Right lobe of liver (tissue), 6 donors: ENCODE measurements around the gene IFITM10. TPM values are rescaled to one million over a fixed set of nuclear protein-coding genes. Genes with fewer than 3 reads are reported as not detected.
"Not testable (repeated sequence)": the region's sequence is repeated elsewhere in the genome, so short reads cannot be mapped to it uniquely, and the experiment has no call there.

Source experiments
- ATAC-seq, 4 donors: fragments of 200-7000 bp; cut with Tn5 transposase; one replicate each; pipeline ENCODE4 v1.9.1; 2020; ENCODE audit warnings: mild to moderate bottlenecking in 4 of 4, moderate library complexity in 4 of 4
- DNase-seq, 3 donors: peaks; one replicate each; pipeline ENCODE4 v3.0.0-alpha.2; 2020
- H3K27ac ChIP-seq, 3 donors: fragments of 200-600 bp; one replicate each; pipeline ENCODE4 v1.8.0; 2022
- H3K27me3 ChIP-seq, 2 donors: fragments of 200-600 bp; one replicate each; pipeline ENCODE4 v1.8.0; 2022
- H3K36me3 ChIP-seq, 4 donors: fragments of 200-600 bp; sonication (generic) in 1 of 4; one replicate each; pipeline versions ENCODE4 v1.5.1 to v1.8.0; 2017 to 2022; ENCODE audit warnings: control low read depth in 1 of 4
- H3K4me1 ChIP-seq, 4 donors: fragments of 200-600 bp; sonication (generic) in 1 of 4; one replicate each; pipeline versions ENCODE4 v1.5.1 to v1.8.0; 2017 to 2022; ENCODE audit warnings: control low read depth in 1 of 4
- H3K4me3 ChIP-seq, 3 donors: fragments of 200-600 bp; one replicate each; pipeline ENCODE4 v1.8.0; 2022
- H3K9me3 ChIP-seq, 4 donors: fragments of 200-600 bp; sonication (generic) in 1 of 4; one replicate each; pipeline versions ENCODE4 v1.5.1 to v1.8.0; 2017 to 2022; ENCODE audit warnings: control low read depth in 1 of 4
- CTCF ChIP-seq, 4 donors: fragments of 200-600 bp in 3 of 4; fragments of 450-650 bp in 1 of 4; IDR thresholded peaks; one replicate each; pipeline versions ENCODE4 v1.5.1 to v1.8.0; 2016 to 2022; ENCODE audit warnings: antibody characterized with exemption in 4 of 4, mild to moderate bottlenecking in 2 of 4
- POLR2A ChIP-seq: fragments of 450-650 bp; IDR thresholded peaks from one replicate; pipeline ENCODE4 v1.6.1; 2017; ENCODE audit warnings: antibody characterized with exemption, mild to moderate bottlenecking
- WGBS: methylation state at CpG from one replicate; pipeline ENCODE4 v1.1.6; 2018; ENCODE audit warnings: low coverage, low lambda C conversion rate; ENCODE audit not compliant: insufficient coverage; ENCODE audit errors: missing lambda C conversion rate; 5-methylcytosine and 5-hydroxymethylcytosine counted together
- intact Hi-C, 2 donors: fragments of 100-400 bp; cut with DNase I; formaldehyde crosslinking; loops; one replicate each; pipeline versions ENCODE4 v1.11.2 to v1.14.1; 2022
- total RNA-seq, 6 experiments: library from RNA; depleted of rRNA in 2 of 6; stranded (reverse); fragments of >200 nt in 2 of 6; fragmentation: NEBNext Ultra II Directional in 3 of 6; extraction: Animal tissue kit (Norgen Biotek cat#: 25700) in 3 of 6; gene quantifications; one replicate each; pipeline versions ENCODE4 v1.1.0 to v1.2.4, GENCODE V29; 2016 to 2023
- donor health status: DM: no; HTN: yes; CAD: no.
- donor health status: DM: no; HTN: no; CAD: no.
- donor health status: DM: no; HTN: no; CAD: no.
- donor health status: DM: no; HTN: yes; CAD: no.
- donor health status: DM: no; HTN: yes; CAD: no.

The IFITM10 gene
- total RNA-seq, 6 experiments from 2014 or later: 1.3 to 11.4 (median 6.7) TPM

- H3K9me3 ChIP-seq: no peaks in the 10 kb centered on the region
- H3K4me1 ChIP-seq: no peaks in the 10 kb centered on the region
- no peaks in the 10 kb centered on the region for H3K36me3 ChIP-seq
- H3K27ac ChIP-seq: peak overlapping the region in 1 of 3 donors; percentile 33
- DNase-seq (no peak), ATAC-seq (peak; percentile 31 to 58 (median 48))
- H3K4me3 ChIP-seq: no peak overlapping the region
- 57% methylated on average over 5 of the region's 6 CpGs for WGBS
- intact Hi-C loops: no loop called here
- no peaks in the 10 kb centered on the region for H3K27me3 ChIP-seq
- TF ChIP-seq CTCF (IDR thresholded peaks at IDR 0.05): no peak
- TF ChIP-seq POLR2A: no peak
Observed at GRCh38 chr11:1771700-1772099, 21.3 kb upstream of the IFITM10 start.

- Histone ChIP-seq H3K27ac (no peak overlapping the region), H3K27me3 (no peaks in the 10 kb centered on the region), H3K9me3 (no peaks in the 10 kb centered on the region), H3K36me3 (no peaks in the 10 kb centered on the region), H3K4me3 (no peak overlapping the region), H3K4me1 (no peaks in the 10 kb centered on the region)
- DNase-seq (no peak), ATAC-seq (no peak)
- intact Hi-C loops: no loop called here
- 76% methylated on average over 11 of the region's 18 CpGs for WGBS
- no peak for TF ChIP-seq POLR2A
- no peak for TF ChIP-seq CTCF (IDR thresholded peaks at IDR 0.05)
Observed at GRCh38 chr11:1771273-1771672, 20.9 kb upstream of the IFITM10 start.

GRCh38 chr11:1770528-1770927, 20.1 kb upstream of the IFITM10 start:
- H3K4me3 ChIP-seq: no peak overlapping the region
- ATAC-seq: peak in 1 of 4 donors; percentile 11
- H3K9me3 ChIP-seq: no peaks in the 10 kb centered on the region
- H3K36me3 ChIP-seq: no peaks in the 10 kb centered on the region
- no peak overlapping the region for H3K27ac ChIP-seq
- intact Hi-C loops: no loop called here
- TF ChIP-seq POLR2A (no peak), CTCF (IDR thresholded peaks at IDR 0.05) (no peak)
- H3K4me1 ChIP-seq: no peaks in the 10 kb centered on the region
- no peaks in the 10 kb centered on the region for H3K27me3 ChIP-seq
- WGBS: 44% methylated on average over 5 of the region's 5 CpGs
- DNase-seq: no peak

GRCh38 chr11:1770061-1770460, 19.7 kb upstream of the IFITM10 start:
- no peaks in the 10 kb centered on the region for H3K27me3 ChIP-seq
- H3K4me3 ChIP-seq: no peak overlapping the region
- TF ChIP-seq POLR2A (no peak), CTCF (IDR thresholded peaks at IDR 0.05) (no peak)
- no peaks in the 10 kb centered on the region for H3K36me3 ChIP-seq
- DNase-seq: no peak
- ATAC-seq: no peak
- H3K9me3 ChIP-seq: no peaks in the 10 kb centered on the region
- no peak overlapping the region for H3K27ac ChIP-seq
- intact Hi-C loops: no loop called here
- H3K4me1 ChIP-seq: no peaks in the 10 kb centered on the region
- WGBS: 84% methylated on average over 7 of the region's 7 CpGs

GRCh38 chr11:1769304-1769936, 19.0 kb upstream of the IFITM10 start:
- H3K27me3 ChIP-seq, intact Hi-C loops, H3K4me1 ChIP-seq, H3K9me3 ChIP-seq, H3K4me3 ChIP-seq, H3K27ac ChIP-seq, H3K36me3 ChIP-seq: not testable (repeated sequence)
- ATAC-seq (peak in 1 of 4 donors; percentile 6), DNase-seq (peak in 1 of 3 donors; percentile 59)
- WGBS: 60% methylated on average over 8 of the region's 9 CpGs
